Hematopoietic multipotent progenitor cell treated with erythropoietin and hydrocortisone succinate and interleukin-3 and kit ligand, for 4 days (in vitro differentiated cells): Measurements from ENCODE around the gene IDI1.
"Not testable (repeated sequence)": the region's sequence is repeated elsewhere in the genome, so short reads cannot be mapped to it uniquely, and the experiment has no call there.

Experiments used
- DNase-seq: peaks from one replicate; pipeline ENCODE4 v3.0.0-alpha.2; 2015

IDI1 gene

DNA sequence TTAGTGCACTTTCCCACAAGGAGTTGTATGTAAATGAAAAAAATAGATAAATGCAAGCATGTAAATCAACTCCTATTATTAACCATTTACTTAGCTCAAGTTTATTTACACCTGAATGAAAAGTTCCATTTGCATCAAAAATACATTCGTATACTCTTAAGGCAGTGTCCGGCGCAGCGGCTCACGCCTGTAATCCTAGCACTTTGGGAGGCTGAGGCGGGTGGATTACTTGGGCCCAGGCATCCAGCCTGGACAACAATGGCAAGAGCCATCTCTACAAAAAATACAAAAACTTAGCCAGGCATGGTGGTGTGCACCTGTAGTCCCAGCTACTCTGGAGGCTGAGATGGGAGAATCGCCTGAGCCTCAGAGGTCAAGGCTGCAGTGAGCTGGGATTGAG is 19.1 kb downstream of the IDI1 start:
- DNase-seq: no peak

DNA sequence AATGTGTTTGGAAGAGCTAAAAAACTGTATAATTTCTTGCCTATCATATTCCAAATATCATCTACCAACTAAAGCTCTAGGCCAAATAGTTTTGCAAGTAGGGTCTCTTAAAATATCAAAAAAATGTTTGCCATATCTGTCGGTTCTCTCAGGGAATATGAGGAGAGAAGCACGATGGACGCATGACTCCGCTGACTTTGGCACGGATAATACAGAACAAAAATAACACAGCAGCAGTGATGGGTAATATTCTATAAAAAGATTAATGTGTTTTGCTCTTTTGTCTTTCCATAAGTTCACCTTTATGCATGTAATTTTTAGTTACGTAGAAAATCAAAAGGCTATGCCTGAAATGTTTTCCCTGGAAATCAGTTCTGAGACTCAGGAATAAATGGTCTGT is 22.3 kb downstream of the IDI1 start:
- no peak for DNase-seq

- no peak for DNase-seq
These were observed 23.2 kb downstream of the IDI1 start, which contains the start of gene IDI2 for GRCh38 chr10:1025683-1026082. IDI2 (minus strand) TSS chr10:1025859; CDS start chr10:1024723, 1,136 bp downstream.

DNA sequence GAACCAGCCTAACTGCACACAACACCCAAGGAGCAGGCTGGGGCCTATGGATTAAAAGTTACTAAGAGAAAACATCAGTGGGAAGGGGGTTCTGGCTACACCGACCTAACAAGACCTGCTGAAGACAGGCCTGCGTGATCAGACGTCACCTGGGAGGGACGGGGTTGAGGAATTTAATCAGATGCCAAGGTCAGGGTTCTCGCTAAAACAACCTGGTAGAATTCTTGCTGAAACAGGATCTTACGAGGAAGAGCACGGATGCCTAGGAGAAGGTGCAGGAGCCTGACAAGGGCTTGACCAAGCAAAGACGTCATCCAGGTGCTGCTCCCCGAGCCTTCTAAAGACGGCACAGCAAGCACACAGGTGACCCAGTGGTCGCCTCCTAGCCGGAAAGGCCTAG is 24.8 kb downstream of the IDI1 start:
- DNase-seq: no peak

DNA sequence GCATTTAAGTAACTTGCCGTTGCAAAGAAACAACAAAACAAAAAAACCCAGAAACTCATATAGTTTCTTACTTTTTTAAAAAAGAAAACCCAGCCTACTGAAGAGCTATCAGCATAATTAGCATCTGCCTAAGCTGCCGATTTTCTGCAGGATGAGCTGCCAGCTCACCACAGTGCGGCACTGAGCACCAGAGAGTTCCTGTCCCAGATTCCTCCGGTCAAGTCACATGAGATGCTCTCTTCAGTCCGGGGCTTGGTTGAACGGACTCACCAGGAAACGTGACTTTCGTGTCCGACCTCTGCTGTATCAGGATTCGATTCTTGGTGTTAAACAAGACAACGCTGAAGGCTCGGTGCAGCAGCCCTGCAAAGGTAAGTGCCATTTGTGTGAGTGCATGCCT is 26.5 kb downstream of the IDI1 start:
- DNase-seq: no peak

- DNase-seq: no peak
These were observed 28.0 kb downstream of the IDI1 start for GRCh38 chr10:1020958-1021357.

GRCh38 chr10:1020460-1020859 is 28.5 kb downstream of the IDI1 start:
- DNase-seq: no peak

GRCh38 chr10:1019362-1019761 is 29.6 kb downstream of the IDI1 start:
- no peak for DNase-seq

DNA sequence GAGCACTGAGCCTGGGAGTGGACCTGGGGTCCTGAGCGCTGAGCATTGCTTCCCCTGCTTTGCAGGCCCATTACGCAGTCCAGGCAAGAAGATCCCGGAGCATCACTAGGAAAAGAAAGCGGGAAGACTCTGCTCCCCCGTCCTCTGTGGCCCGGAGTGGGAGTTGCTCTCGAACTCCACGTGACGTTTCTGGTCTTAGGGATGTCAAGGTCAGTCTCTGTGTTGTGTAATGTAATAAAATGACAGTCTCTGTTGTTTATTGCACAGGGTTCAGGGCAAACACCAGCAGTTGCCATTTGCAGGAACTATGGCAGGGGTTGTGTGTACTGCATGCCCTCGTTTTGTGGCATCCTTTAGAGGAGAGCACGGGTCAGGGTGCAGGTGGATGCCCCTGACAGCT is 33.2 kb downstream of the IDI1 start:
- no peak for DNase-seq

- DNase-seq: no peak
These were observed 37.2 kb downstream of the IDI1 start for GRCh38 chr10:1011696-1012095.

GRCh38 chr10:1010703-1011102 is 38.2 kb downstream of the IDI1 start:
- DNase-seq: no peak

- not testable (repeated sequence) for DNase-seq
These were observed 39.0 kb downstream of the IDI1 start for GRCh38 chr10:1009947-1010346.

GRCh38 chr10:1009071-1009494 is 39.8 kb downstream of the IDI1 start:
- peak; percentile 79 for DNase-seq

DNA sequence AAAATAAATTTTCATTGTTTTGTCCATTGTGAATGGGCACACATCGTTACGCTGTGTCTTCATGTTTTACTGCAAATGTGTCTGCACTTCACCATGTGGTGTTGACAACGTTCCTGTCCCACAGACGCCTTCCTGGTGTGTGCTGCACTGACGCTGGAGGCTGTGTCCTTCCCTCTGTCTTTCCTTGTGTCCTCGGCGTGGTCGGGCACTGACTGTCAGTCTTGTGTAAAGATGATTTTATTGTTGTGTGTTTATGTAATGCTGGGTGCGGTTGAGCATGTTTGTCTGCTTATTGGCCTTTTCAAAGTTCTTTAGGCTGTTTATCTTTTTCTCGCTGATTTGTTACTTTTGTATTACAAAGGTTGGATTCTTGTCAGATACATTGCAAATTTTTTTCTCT is 41.3 kb downstream of the IDI1 start:
- no peak for DNase-seq

- DNase-seq: no peak
These were observed 42.3 kb downstream of the IDI1 start for GRCh38 chr10:1006573-1006972.

DNA sequence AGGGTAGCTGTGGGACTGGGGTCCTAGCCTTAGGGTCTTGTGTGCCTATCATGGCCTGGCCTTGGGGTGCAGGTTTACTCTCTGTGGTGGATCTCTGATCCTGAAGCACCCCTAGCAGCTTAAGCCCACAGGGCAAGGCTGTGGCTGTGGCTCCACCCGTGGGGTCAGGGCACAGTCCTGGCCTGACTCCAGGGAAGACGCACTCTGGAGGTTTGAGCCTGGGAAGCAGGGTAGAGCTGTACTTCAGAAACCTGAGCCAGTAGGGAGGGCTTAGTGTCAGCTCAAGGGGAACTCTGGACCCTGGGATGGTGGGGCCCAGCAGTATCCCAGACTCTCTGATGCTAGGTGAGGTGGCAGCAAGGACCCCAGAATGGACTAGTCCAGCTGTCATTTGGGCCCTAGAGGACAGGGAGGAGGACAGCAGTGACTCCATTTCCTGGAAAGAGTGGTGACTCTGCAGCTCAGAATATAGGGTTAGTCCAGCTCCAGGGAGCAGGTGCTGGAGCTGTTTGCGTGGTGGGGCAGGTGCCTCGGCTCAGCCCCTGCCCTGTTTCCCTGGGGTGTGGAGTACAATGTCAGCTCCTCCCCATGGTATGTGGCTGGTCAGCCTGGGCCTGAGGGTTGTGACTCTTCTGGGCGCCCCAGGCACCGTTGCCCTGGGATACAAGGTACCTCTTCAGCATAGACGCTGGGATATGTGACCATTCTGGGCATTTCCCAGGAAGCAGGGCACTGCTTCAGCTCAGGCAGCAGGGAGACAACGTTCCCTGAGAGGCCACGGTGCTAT is 44.8 kb downstream of the IDI1 start:
- no peak for DNase-seq

GRCh38 chr10:1002425-1003006 is 46.4 kb downstream of the IDI1 start:
- DNase-seq: no peak

DNA sequence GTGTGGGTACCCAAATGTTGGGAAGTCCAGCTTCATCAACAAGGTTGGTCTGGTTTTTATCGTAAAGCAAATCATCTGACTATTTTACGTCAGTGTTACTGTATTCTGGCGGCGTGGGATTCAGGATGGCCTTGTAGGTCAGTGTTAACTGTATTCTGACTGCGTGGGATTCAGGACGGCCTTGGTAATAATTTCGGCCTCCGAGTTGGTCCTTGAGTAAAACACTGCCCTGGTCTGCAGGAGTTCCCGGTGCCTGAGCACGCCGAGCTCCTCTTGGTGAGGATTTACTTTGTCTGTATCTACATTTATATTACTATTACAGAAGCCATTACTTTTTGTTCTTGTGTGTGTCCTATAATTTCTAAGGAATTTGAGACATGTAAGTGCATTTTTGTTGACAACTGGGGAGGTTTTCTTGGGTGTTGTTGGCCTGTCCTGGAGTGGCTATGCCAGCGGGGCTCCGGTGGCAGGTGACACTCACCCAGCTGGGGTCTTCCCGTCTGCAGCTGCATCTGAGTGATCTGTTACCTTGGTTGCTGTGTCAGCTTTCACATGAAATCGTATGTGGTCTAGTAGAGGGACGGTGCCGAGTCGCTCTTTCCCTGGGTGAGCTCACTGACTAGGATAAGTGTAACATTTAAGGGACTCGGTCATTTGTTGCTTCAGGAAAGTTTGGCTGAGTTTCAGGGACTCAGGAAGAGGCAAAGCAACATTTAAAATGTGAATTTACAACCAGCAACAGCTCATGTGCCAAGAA is 51.5 kb downstream of the IDI1 start:
- DNase-seq: no peak

DNA sequence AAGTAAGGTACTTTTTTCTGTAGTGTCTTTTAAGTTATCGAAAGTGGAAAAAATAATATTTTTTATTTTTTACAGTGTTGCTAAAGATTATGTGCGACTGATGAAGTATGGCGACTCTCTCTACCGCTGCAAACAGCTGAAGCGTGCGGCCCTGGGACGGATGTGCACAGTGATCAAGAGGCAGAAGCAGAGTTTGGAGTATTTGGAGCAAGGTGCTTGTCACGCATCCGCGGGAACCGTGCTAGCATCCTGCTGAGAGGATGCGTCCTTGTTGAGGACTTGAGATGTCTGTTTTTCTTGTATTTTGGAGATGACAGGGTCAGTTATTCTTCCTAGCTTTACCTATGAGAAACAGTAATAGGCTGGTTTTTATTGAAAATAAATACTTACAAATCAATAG is 52.9 kb downstream of the IDI1 start:
- DNase-seq: no peak

- no peak for DNase-seq
These were observed 53.4 kb downstream of the IDI1 start for GRCh38 chr10:995559-995926.

GRCh38 chr10:994836-995558 is 53.9 kb downstream of the IDI1 start:
- no peak for DNase-seq

GRCh38 chr10:992871-993270 is 56.0 kb downstream of the IDI1 start:
- DNase-seq: peak; percentile 25

DNA sequence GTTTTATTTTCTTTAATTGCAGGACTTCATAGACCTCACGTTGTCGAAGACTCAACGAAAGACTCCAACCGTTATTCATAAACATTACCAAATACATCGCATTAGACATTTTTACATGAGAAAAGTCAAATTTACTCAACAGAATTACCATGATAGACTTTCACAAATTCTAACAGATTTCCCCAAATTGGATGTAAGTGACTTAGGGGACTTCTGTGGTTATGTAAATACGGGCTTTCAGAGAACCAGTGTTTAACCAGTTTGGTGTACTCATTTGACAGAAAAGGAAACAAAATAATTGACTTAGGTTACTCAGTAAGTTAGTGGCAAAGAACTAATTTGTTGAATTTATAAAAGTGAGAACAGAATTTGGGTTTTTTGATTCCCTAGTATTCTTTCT is 56.5 kb downstream of the IDI1 start:
- DNase-seq: no peak
